ENCODE results near the gene IKZF4. TPM values are rescaled to one million over a fixed set of nuclear protein-coding genes. Genes with fewer than 3 reads are reported as not detected.

The IKZF4 gene
- total and polyA plus RNA-seq, 2 experiments from 2014 or later, result 4.6 to 9.0 TPM

GRCh38 chr12:56014205-56014604, 6.6 kb upstream of the IKZF4 start:
- no peak overlapping the region for H3K27ac Mint-ChIP-seq

More at GRCh38 chr12:56014205-56014604, 6.6 kb upstream of the IKZF4 start:
- Mint-ChIP-seq H3K4me1 (peaks cover 5% of the 10 kb centered on the region; the same call in 2 of the 3 replicates), H3K4me3 (no peak overlapping the region), H3K9me3 (no peaks in the 10 kb centered on the region), H3K36me3 (ENCODE audit: low read depth) (peaks cover 10% of the 10 kb centered on the region; the same call in 1 of the 3 replicates), H3K27me3 (ENCODE audit: insufficient read depth, low read depth, poor library complexity) (peaks cover 5% of the 10 kb centered on the region)
- Histone ChIP-seq H3K4me1 (ENCODE audit: insufficient read depth) (no peaks in the 10 kb centered on the region), H3K4me3 (no peak overlapping the region), H3K36me3 (ENCODE audit: insufficient read depth) (no peaks in the 10 kb centered on the region; the same call in 1 of the 2 replicates), H3K9me2 (ENCODE audit: insufficient read depth) (no peaks in the 10 kb centered on the region), H2AFZ (no peak overlapping the region), H4K20me1 (replicated peaks; ENCODE audit: insufficient read depth) (no peaks in the 10 kb centered on the region), H3K27me3 (ENCODE audit: insufficient read depth) (no peaks in the 10 kb centered on the region), H3K4me2 (no peak overlapping the region), H3F3A (replicated peaks; ENCODE audit: low read depth) (0 out of 2 replicates have a peak, but pooled peaks cover 4% of the 10 kb centered on the region), H3K79me2 (replicated peaks; ENCODE audit: insufficient read depth) (no peaks in the 10 kb centered on the region), H3K27ac (ENCODE audit: low read depth) (no peak overlapping the region)
- DNase-seq (ENCODE audit: low spot score) (no peak), ATAC-seq (no peak)
- TF ChIP-seq POLR2AphosphoS5 (IDR thresholded peaks at IDR 0.05; ENCODE audit: low read depth) (no peak), EZH2 (IDR thresholded peaks at IDR 0.05; ENCODE audit: low read depth, unreplicated experiment) (no peak), ZNF331 (CRISPR knock-in tag; IDR thresholded peaks at IDR 0.05; ENCODE audit: low read depth) (no peak), CTCF (conservative IDR thresholded peaks at IDR 0.05; ENCODE audit: low read depth in 2 of 2) (no peak), CREB1 (CRISPR knock-in tag; IDR thresholded peaks at IDR 0.05; ENCODE audit: low read depth) (no peak), REST (IDR thresholded peaks at IDR 0.05; ENCODE audit: unreplicated experiment) (no peak), EZH2phosphoT487 (IDR thresholded peaks at IDR 0.05; ENCODE audit: unreplicated experiment) (no peak), NANOG (IDR thresholded peaks at IDR 0.05; ENCODE audit: borderline replicate concordance) (no peak), ETS1 (IDR thresholded peaks at IDR 0.05) (no peak)
